Heart left ventricle (tissue), 16 donors: ENCODE results near the gene PTPRU. TPM values are rescaled to one million over a fixed set of nuclear protein-coding genes. Genes with fewer than 3 reads are reported as not detected.

Experiments
- ATAC-seq, 4 donors: fragments of 200-7000 bp; cut with Tn5 transposase; one replicate each; pipeline ENCODE4 v1.9.1; 2020 to 2022; ENCODE audit warnings: moderate library complexity in 4 of 4, mild to moderate bottlenecking in 3 of 4, moderate number of reproducible peaks in 1 of 4
- DNase-seq, 5 donors: peaks; one replicate each; pipeline ENCODE4 v3.0.0-alpha.2; 2020
- H3K27ac ChIP-seq, 12 donors: fragments of 200-600 bp; sonication (generic) in 4 of 12; one replicate each; pipeline versions ENCODE4 v1.5.0 to v1.8.0; 2016 to 2022; ENCODE audit warnings: mild to moderate bottlenecking in 2 of 12
- H3K27me3 ChIP-seq, 9 donors: fragments of 200-600 bp; sonication (generic) in 2 of 9; one replicate each; pipeline versions ENCODE4 v1.5.1 to v1.8.0; 2016 to 2022; ENCODE audit warnings: mild to moderate bottlenecking in 3 of 9
- H3K36me3 ChIP-seq, 9 donors: fragments of 200-600 bp; sonication (generic) in 2 of 9; one replicate each; pipeline versions ENCODE4 v1.5.0 to v1.8.0; 2018 to 2022; ENCODE audit warnings: mild to moderate bottlenecking in 2 of 9
- H3K4me1 ChIP-seq, 12 donors: fragments of 200-600 bp; sonication (generic) in 4 of 12; one replicate each; pipeline versions ENCODE4 v1.5.0 to v1.8.0; 2016 to 2022; ENCODE audit warnings: mild to moderate bottlenecking in 3 of 12
- H3K4me3 ChIP-seq, 12 donors: fragments of 200-600 bp; sonication (generic) in 4 of 12; one replicate each; pipeline versions ENCODE4 v1.5.0 to v1.8.0; 2017 to 2022; ENCODE audit warnings: mild to moderate bottlenecking in 9 of 12, moderate library complexity in 4 of 12
- H3K9me3 ChIP-seq, 12 donors: fragments of 200-600 bp; sonication (generic) in 4 of 12; one replicate each; pipeline versions ENCODE4 v1.5.0 to v1.8.0; 2016 to 2022; ENCODE audit warnings: mild to moderate bottlenecking in 1 of 12
- POLR2A ChIP-seq, 2 donors: fragments of 450-650 bp; IDR thresholded peaks; one replicate each; pipeline ENCODE4 v1.6.1; 2017; ENCODE audit warnings: antibody characterized with exemption in 2 of 2, mild to moderate bottlenecking in 2 of 2, moderate library complexity in 2 of 2
- WGBS, 4 donors: extraction: QIAGEN DNeasy Blood & Tissue Kit in 2 of 4; methylation state at CpG; one replicate each; pipeline versions ENCODE4 v1.1.5 to v1.1.7; 2013 to 2018; 5-methylcytosine and 5-hydroxymethylcytosine counted together
- intact Hi-C, 10 donors: fragments of 100-400 bp; cut with DNase I; formaldehyde crosslinking; loops; one replicate each; pipeline versions ENCODE4 v1.11.1 to v1.14.2; 2022
- polyA plus RNA-seq, 2 donors: library from polyadenylated mRNA; stranded (reverse); fragments of 200-250 nt; gene quantifications; one replicate each; pipeline ENCODE4 v1.2.3, GENCODE V29; 2013
- total RNA-seq, 9 donors: library from RNA; depleted of rRNA in 2 of 9; stranded (reverse); fragments of >200 nt in 2 of 9; fragmentation: NEBNext Ultra II Directional in 3 of 9; extraction: Animal tissue kit (Norgen Biotek cat#: 25700) in 3 of 9; gene quantifications; one replicate each; pipeline versions ENCODE4 v1.1.0 to v1.2.4, GENCODE V29; 2016 to 2023
- TF ChIP-seq, protein P1 (sequence below), 12 donors: fragments of 200-600 bp; sonication (generic) in 4 of 12; IDR thresholded peaks; one replicate each; pipeline versions ENCODE4 v1.5.0 to v1.8.0; 2018 to 2022; ENCODE audit warnings: antibody characterized with exemption in 12 of 12, mild to moderate bottlenecking in 5 of 12
- donor health status: ischemic (EF 13 %, LVEDD 7.1; RV severe dilation, severe dysfunction).
- donor health status: healthy with polysubstance abuse.
- donor health status: DM: no; HTN: yes; CAD: no.
- donor health status: DM: no; HTN: no; CAD: no.
- donor health status: ischemic (EF 25% LVEDD 6.9; RV normal size, moderate dysfunction).
- donor health status: ischemic (EF 25% LVEDD 5.7; RV mildly dilated, moderate dysfunction).
- donor health status: healthy.
- donor health status: DM: yes; HTN: yes; CAD: no.
- donor health status: ischemic (EF 35%, LVEDD 5.7; RV mildly dilated, moderate dysfunction).
- donor health status: nonischemic (EF 11% LVEDD 7.7; RV severe dilation, severe dysfunction).
- donor health status: DM: yes; HTN: yes; CAD: no.
- donor health status: PGD.
- donor health status: ischemic (EF 29% LVEDD 5.4; RV normal size, mild dysfunction).
- donor health status: nonischemic (EF 23%, LVEDD 6.1; RV moderate dilation, normal function).

The PTPRU gene
- total and polyA plus RNA-seq, 11 donors: 7.1 to 59.9 (median 16.2) TPM

GRCh38 chr1:29211086-29212030, 25.0 kb upstream of the PTPRU start:
- no peak for TF ChIP-seq POLR2A (IDR thresholded peaks at IDR 0.05)
- TF ChIP-seq, protein P1, sequence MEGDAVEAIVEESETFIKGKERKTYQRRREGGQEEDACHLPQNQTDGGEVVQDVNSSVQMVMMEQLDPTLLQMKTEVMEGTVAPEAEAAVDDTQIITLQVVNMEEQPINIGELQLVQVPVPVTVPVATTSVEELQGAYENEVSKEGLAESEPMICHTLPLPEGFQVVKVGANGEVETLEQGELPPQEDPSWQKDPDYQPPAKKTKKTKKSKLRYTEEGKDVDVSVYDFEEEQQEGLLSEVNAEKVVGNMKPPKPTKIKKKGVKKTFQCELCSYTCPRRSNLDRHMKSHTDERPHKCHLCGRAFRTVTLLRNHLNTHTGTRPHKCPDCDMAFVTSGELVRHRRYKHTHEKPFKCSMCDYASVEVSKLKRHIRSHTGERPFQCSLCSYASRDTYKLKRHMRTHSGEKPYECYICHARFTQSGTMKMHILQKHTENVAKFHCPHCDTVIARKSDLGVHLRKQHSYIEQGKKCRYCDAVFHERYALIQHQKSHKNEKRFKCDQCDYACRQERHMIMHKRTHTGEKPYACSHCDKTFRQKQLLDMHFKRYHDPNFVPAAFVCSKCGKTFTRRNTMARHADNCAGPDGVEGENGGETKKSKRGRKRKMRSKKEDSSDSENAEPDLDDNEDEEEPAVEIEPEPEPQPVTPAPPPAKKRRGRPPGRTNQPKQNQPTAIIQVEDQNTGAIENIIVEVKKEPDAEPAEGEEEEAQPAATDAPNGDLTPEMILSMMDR (IDR thresholded peaks at IDR 0.05): no peak
- H3K36me3 ChIP-seq: peaks cover 0 to 69% (median 55%) of the 10 kb centered on the region in 9 donors
- peaks cover 0 to 6% (median 0%) of the 10 kb centered on the region in 12 donors for H3K4me1 ChIP-seq
- DNase-seq (no peak), ATAC-seq (no peak)
- H3K27ac ChIP-seq: no peak overlapping the region
- intact Hi-C loops: no loop called here
- WGBS, 4 donors: 85 to 94% (median 89%) methylated on average over 12 of the region's 12 CpGs
- no peak overlapping the region for H3K4me3 ChIP-seq
- no peaks in the 10 kb centered on the region for H3K27me3 ChIP-seq
- no peaks in the 10 kb centered on the region for H3K9me3 ChIP-seq

DNA sequence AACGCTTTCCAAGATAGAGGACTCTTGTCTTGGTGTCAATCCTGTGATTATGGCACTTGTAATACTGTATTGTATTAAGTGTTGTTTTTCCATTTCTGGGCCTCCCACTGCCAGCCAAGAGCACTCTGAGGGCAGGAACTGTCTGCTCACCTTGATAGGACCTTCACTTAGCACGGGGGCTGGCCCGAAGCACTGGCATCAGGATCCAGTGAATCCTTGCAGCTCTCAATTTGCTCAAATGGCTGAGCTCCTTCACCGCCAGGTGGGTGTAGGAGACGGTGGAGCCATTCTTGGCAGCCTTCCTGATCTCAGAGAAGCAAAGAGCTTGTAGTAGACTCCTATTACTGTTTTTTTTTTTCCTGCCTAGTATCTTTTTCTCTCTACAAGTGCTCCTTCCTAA, 23.3 kb upstream of the PTPRU start:
- peak in 1 of 4 donors; percentile 44 for ATAC-seq
- DNase-seq: no peak
- Histone ChIP-seq H3K36me3 (peaks cover 0 to 71% (median 55%) of the 10 kb centered on the region in 9 donors), H3K27ac (no peak overlapping the region), H3K4me1 (peaks cover 0 to 6% (median 0%) of the 10 kb centered on the region in 12 donors), H3K27me3 (no peaks in the 10 kb centered on the region), H3K4me3 (no peak overlapping the region), H3K9me3 (no peaks in the 10 kb centered on the region)
- intact Hi-C loops: no loop called here
- 52 to 74% (median 67%) methylated on average over 5 of the region's 5 CpGs for WGBS, 4 donors
- TF ChIP-seq POLR2A (IDR thresholded peaks at IDR 0.05): no peak
- TF ChIP-seq, protein P1 (IDR thresholded peaks at IDR 0.05): no peak

DNA sequence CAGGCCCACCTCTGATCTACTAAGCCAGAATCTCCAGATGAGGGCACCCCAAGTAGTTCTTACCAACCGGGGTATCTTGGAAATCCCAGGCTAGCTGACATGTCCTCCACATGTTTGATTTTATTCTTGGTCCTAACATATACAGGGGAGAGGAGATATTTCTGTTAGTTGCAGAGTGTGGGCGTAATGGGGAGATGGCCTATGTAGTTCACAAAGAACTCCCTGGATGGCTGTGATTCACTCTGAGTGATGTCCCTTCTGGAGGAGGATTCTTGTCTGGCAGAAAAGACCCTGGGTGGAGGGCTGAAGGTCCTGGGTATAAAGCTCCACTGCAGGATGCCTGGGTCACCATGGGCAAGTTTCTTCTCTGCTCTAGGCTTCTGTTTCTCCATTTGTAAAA, 18.7 kb upstream of the PTPRU start:
- DNase-seq (no peak), ATAC-seq (no peak)
- H3K4me1 ChIP-seq: peaks cover 0 to 5% (median 0%) of the 10 kb centered on the region in 12 donors
- H3K27me3 ChIP-seq: no peaks in the 10 kb centered on the region
- H3K4me3 ChIP-seq: no peak overlapping the region
- intact Hi-C loops: no loop called here
- peaks cover 0 to 68% (median 41%) of the 10 kb centered on the region in 9 donors for H3K36me3 ChIP-seq
- 97 to 100% (median 98%) methylated on average over 2 of the region's 2 CpGs for WGBS, 4 donors
- TF ChIP-seq, protein P1 (IDR thresholded peaks at IDR 0.05): no peak
- no peak for TF ChIP-seq POLR2A (IDR thresholded peaks at IDR 0.05)
- no peak overlapping the region for H3K27ac ChIP-seq
- no peaks in the 10 kb centered on the region for H3K9me3 ChIP-seq

DNA sequence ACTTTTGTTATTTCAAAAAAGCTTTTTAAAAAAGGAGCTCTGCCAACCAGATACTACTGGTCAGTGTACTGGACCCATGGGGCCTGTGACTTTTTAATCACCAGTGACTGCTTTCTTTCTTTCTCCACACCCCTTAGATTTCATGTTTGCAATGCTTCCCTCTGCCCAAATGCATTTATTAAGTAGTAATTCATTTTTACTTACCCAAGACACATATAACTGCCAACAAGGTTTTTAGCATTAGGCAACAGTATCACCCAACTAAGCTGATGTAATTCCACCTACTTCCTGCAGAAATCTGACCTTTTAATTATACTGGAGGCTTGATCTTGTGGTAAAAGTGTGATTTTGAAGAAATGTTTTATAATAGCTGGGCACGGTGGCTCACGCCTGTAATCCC, 18.1 kb upstream of the PTPRU start:
- no peak for TF ChIP-seq POLR2A (IDR thresholded peaks at IDR 0.05)
- TF ChIP-seq, protein P1 (IDR thresholded peaks at IDR 0.05): no peak
- H3K4me1 ChIP-seq: no peaks in the 10 kb centered on the region
- no peak overlapping the region for H3K27ac ChIP-seq
- DNase-seq (no peak), ATAC-seq (no peak)
- WGBS, 4 donors: 69 to 97% (median 92%) methylated on average over 2 of the region's 2 CpGs
- H3K9me3 ChIP-seq: no peaks in the 10 kb centered on the region
- no peaks in the 10 kb centered on the region for H3K27me3 ChIP-seq
- peaks cover 0 to 66% (median 35%) of the 10 kb centered on the region in 9 donors for H3K36me3 ChIP-seq
- no peak overlapping the region for H3K4me3 ChIP-seq
- intact Hi-C loops: no loop called here
